Memory B cell (primary cell): ENCODE data around the gene SPTB.

Source experiments
- ATAC-seq: fragments of 150-1000 bp; cut with Tn5 transposase; 2 replicates; pipeline ENCODE4 v1.10.0; 2021; ENCODE audit warnings: low read depth, mild to moderate bottlenecking, moderate library complexity
- DNase-seq, 2 donors: peaks; one replicate each; pipeline ENCODE4 v3.0.0; 2022; ENCODE audit warnings: low spot score in 2 of 2
- H3K27ac Mint-ChIP-seq: one replicate; pipeline ENCODE4 v1.8.0; 2022; ENCODE audit warnings: mild to moderate bottlenecking, moderate library complexity, mixed read lengths
- H3K27me3 Mint-ChIP-seq: one replicate; pipeline ENCODE4 v1.8.0; 2022; ENCODE audit warnings: mixed read lengths
- H3K36me3 Mint-ChIP-seq: one replicate; pipeline ENCODE4 v1.8.0; 2022; ENCODE audit warnings: mild to moderate bottlenecking, mixed read lengths
- H3K4me1 Mint-ChIP-seq: one replicate; pipeline ENCODE4 v1.8.0; 2022; ENCODE audit warnings: mixed read lengths
- H3K4me3 Mint-ChIP-seq: one replicate; pipeline ENCODE4 v1.8.0; 2022; ENCODE audit warnings: mild to moderate bottlenecking, moderate library complexity, mixed read lengths
- H3K9me3 Mint-ChIP-seq: one replicate; pipeline ENCODE4 v1.8.0; 2022; ENCODE audit warnings: mixed read lengths

Gene SPTB

GRCh38 chr14:64763085-64763782 is 116.5 kb downstream of the SPTB start:
- no peaks in the 10 kb centered on the region for H3K36me3 Mint-ChIP-seq
- ATAC-seq (no peak), DNase-seq (no peak)
- H3K4me1 Mint-ChIP-seq, result peaks cover 15% of the 10 kb centered on the region
- H3K4me3 Mint-ChIP-seq, result no peak overlapping the region
- H3K9me3 Mint-ChIP-seq, result no peaks in the 10 kb centered on the region
- H3K27me3 Mint-ChIP-seq, result peaks cover 21% of the 10 kb centered on the region
- no peak overlapping the region for H3K27ac Mint-ChIP-seq

- no peak for ATAC-seq
- no peaks in the 10 kb centered on the region for H3K9me3 Mint-ChIP-seq
- H3K4me3 Mint-ChIP-seq, result no peak overlapping the region
- H3K36me3 Mint-ChIP-seq, result no peaks in the 10 kb centered on the region
- peaks cover 15% of the 10 kb centered on the region for H3K4me1 Mint-ChIP-seq
- H3K27ac Mint-ChIP-seq, result no peak overlapping the region
- no peak for DNase-seq
- peaks cover 21% of the 10 kb centered on the region for H3K27me3 Mint-ChIP-seq
Observed at GRCh38 chr14:64762044-64763034, 117.4 kb downstream of the SPTB start.

GRCh38 chr14:64761441-64762043 is 118.2 kb downstream of the SPTB start:
- H3K36me3 Mint-ChIP-seq, result no peaks in the 10 kb centered on the region
- H3K27ac Mint-ChIP-seq, result no peak overlapping the region
- peaks cover 22% of the 10 kb centered on the region for H3K27me3 Mint-ChIP-seq
- DNase-seq, result no peak
- H3K4me1 Mint-ChIP-seq, result peaks cover 15% of the 10 kb centered on the region
- ATAC-seq, result no peak
- no peaks in the 10 kb centered on the region for H3K9me3 Mint-ChIP-seq
- H3K4me3 Mint-ChIP-seq, result no peak overlapping the region

- Mint-ChIP-seq H3K27ac (no peak overlapping the region), H3K9me3 (no peaks in the 10 kb centered on the region), H3K36me3 (no peaks in the 10 kb centered on the region), H3K27me3 (peaks cover 20% of the 10 kb centered on the region), H3K4me1 (peaks cover 13% of the 10 kb centered on the region), H3K4me3 (no peak overlapping the region)
- ATAC-seq (no peak), DNase-seq (no peak)
Observed at GRCh38 chr14:64760916-64761315, 118.8 kb downstream of the SPTB start.

GRCh38 chr14:64760146-64760755 is 119.5 kb downstream of the SPTB start:
- peak; percentile 21 to 33 for DNase-seq
- no peak overlapping the region for H3K27ac Mint-ChIP-seq

GRCh38 chr14:64759555-64759938 is 120.2 kb downstream of the SPTB start:
- Mint-ChIP-seq H3K4me1 (peaks cover 8% of the 10 kb centered on the region), H3K27me3 (peaks cover 23% of the 10 kb centered on the region)

More at GRCh38 chr14:64760146-64760755, 119.5 kb downstream of the SPTB start:
- Mint-ChIP-seq H3K9me3 (no peaks in the 10 kb centered on the region), H3K4me3 (no peak overlapping the region), H3K4me1 (peaks cover 11% of the 10 kb centered on the region), H3K27me3 (peaks cover 19% of the 10 kb centered on the region), H3K36me3 (no peaks in the 10 kb centered on the region)
- ATAC-seq, result no peak

GRCh38 chr14:64758691-64759554 is 120.8 kb downstream of the SPTB start:
- Mint-ChIP-seq H3K4me1 (peaks cover 7% of the 10 kb centered on the region), H3K9me3 (no peaks in the 10 kb centered on the region)
- no peak for ATAC-seq

More at GRCh38 chr14:64759555-64759938, 120.2 kb downstream of the SPTB start:
- H3K36me3 Mint-ChIP-seq, result no peaks in the 10 kb centered on the region
- no peak for DNase-seq
- no peak for ATAC-seq
- no peak overlapping the region for H3K4me3 Mint-ChIP-seq
- no peaks in the 10 kb centered on the region for H3K9me3 Mint-ChIP-seq
- H3K27ac Mint-ChIP-seq, result no peak overlapping the region

GRCh38 chr14:64758025-64758521 is 121.6 kb downstream of the SPTB start:
- Mint-ChIP-seq H3K9me3 (no peaks in the 10 kb centered on the region), H3K4me1 (no peaks in the 10 kb centered on the region), H3K36me3 (no peaks in the 10 kb centered on the region), H3K27ac (no peak overlapping the region), H3K27me3 (peaks cover 25% of the 10 kb centered on the region), H3K4me3 (no peak overlapping the region)
- DNase-seq, result no peak
- ATAC-seq, result no peak

More at GRCh38 chr14:64758691-64759554, 120.8 kb downstream of the SPTB start:
- peaks cover 23% of the 10 kb centered on the region for H3K27me3 Mint-ChIP-seq
- H3K27ac Mint-ChIP-seq, result no peak overlapping the region
- H3K4me3 Mint-ChIP-seq, result no peak overlapping the region
- no peak for DNase-seq
- H3K36me3 Mint-ChIP-seq, result no peaks in the 10 kb centered on the region

- H3K4me3 Mint-ChIP-seq, result no peak overlapping the region
- no peak for ATAC-seq
- no peaks in the 10 kb centered on the region for H3K9me3 Mint-ChIP-seq
- no peak for DNase-seq
- no peaks in the 10 kb centered on the region for H3K4me1 Mint-ChIP-seq
- peaks cover 25% of the 10 kb centered on the region for H3K27me3 Mint-ChIP-seq
- H3K36me3 Mint-ChIP-seq, result no peaks in the 10 kb centered on the region
- no peak overlapping the region for H3K27ac Mint-ChIP-seq
Observed at GRCh38 chr14:64757601-64758000, 122.1 kb downstream of the SPTB start.

- Mint-ChIP-seq H3K4me1 (no peaks in the 10 kb centered on the region), H3K27ac (no peak overlapping the region), H3K36me3 (no peaks in the 10 kb centered on the region), H3K9me3 (no peaks in the 10 kb centered on the region), H3K27me3 (peaks cover 24% of the 10 kb centered on the region), H3K4me3 (no peak overlapping the region)
- no peak for ATAC-seq
- no peak for DNase-seq
Observed at GRCh38 chr14:64756712-64757111, 123.0 kb downstream of the SPTB start.

GRCh38 chr14:64755781-64756221 is 123.9 kb downstream of the SPTB start:
- Mint-ChIP-seq H3K4me3 (no peak overlapping the region), H3K27ac (no peak overlapping the region), H3K4me1 (no peaks in the 10 kb centered on the region)

GRCh38 chr14:64754685-64755084 is 125.0 kb downstream of the SPTB start:
- Mint-ChIP-seq H3K36me3 (no peaks in the 10 kb centered on the region), H3K4me1 (no peaks in the 10 kb centered on the region), H3K27ac (no peak overlapping the region), H3K9me3 (no peaks in the 10 kb centered on the region), H3K27me3 (peaks cover 12% of the 10 kb centered on the region), H3K4me3 (no peak overlapping the region)
- no peak for ATAC-seq
- no peak for DNase-seq

More at GRCh38 chr14:64755781-64756221, 123.9 kb downstream of the SPTB start:
- DNase-seq (no peak), ATAC-seq (no peak)
- Mint-ChIP-seq H3K9me3 (no peaks in the 10 kb centered on the region), H3K36me3 (no peaks in the 10 kb centered on the region), H3K27me3 (peaks cover 16% of the 10 kb centered on the region)

GRCh38 chr14:64753999-64754398 is 125.7 kb downstream of the SPTB start:
- Mint-ChIP-seq H3K27ac (no peak overlapping the region), H3K4me3 (no peak overlapping the region), H3K27me3 (peaks cover 10% of the 10 kb centered on the region), H3K36me3 (no peaks in the 10 kb centered on the region), H3K9me3 (no peaks in the 10 kb centered on the region), H3K4me1 (no peaks in the 10 kb centered on the region)
- no peak for ATAC-seq
- no peak for DNase-seq
